ENCODE results near the gene FUCA1. TPM values are rescaled to one million over a fixed set of nuclear protein-coding genes. Genes with fewer than 3 reads are reported as not detected.

FUCA1 gene
- total and polyA plus RNA-seq, 2 of the 4 experiments (the other 2 are of a cell fraction), result 2.9 to 3.5 TPM

- peaks cover 12% of the 10 kb centered on the region; the same call in 1 of the 2 replicates for H3K9me1 ChIP-seq (ENCODE audit: insufficient read depth, low read length)
- no CpG with 5 or more reads among the region's 5 CpGs for WGBS, 2 experiments (ENCODE audit: extremely low coverage in 2 of 2, insufficient read length in 1 of 2)
- no peak overlapping the region for H4K8ac ChIP-seq (ENCODE audit: low read depth in 2 of 2, low read length in 2 of 2)
- peaks cover 24% of the 10 kb centered on the region for H3K36me3 ChIP-seq (ENCODE audit: control insufficient read depth, insufficient read depth, low read length)
- H3K4me1 ChIP-seq (ENCODE audit: control insufficient read depth, insufficient read depth, low read length), result peaks cover 7% of the 10 kb centered on the region; the same call in 1 of the 2 replicates
- H3K27ac ChIP-seq (ENCODE audit: insufficient read depth, low read length), result no peak overlapping the region
- H3K4me3 ChIP-seq (ENCODE audit: insufficient read depth, low read depth, low read length), result no peak overlapping the region
- no peaks in the 10 kb centered on the region for H3K27me3 ChIP-seq (ENCODE audit: control insufficient read depth, insufficient read depth, low read length)
- H2AFZ ChIP-seq (replicated peaks; ENCODE audit: low read length, poor library complexity), result no peak overlapping the region
- H2AK5ac ChIP-seq (ENCODE audit: low read depth, low read length), result no peak overlapping the region
- no peaks in the 10 kb centered on the region for H3K9me3 ChIP-seq (ENCODE audit: control insufficient read depth, insufficient read depth, low read length)
- no peak overlapping the region for H2BK120ac ChIP-seq (ENCODE audit: low read depth, low read length)
- in situ Hi-C loops (cut with MboI; ENCODE audit: low sequenced_read_pairs) (no loop called here), intact Hi-C loops (cut with micrococcal nuclease) (no loop called here), dilution Hi-C loops (cut with HindIII; ENCODE audit: low sequenced_read_pairs, unreplicated experiment) (no loop called here)
- no peak overlapping the region for H2BK20ac ChIP-seq (ENCODE audit: low read depth, low read length)
- no peak for ATAC-seq (ENCODE audit: low read depth)
- peaks cover 17 to 20% of the 10 kb centered on the region in 2 experiments for H3K79me1 ChIP-seq (ENCODE audit: low read depth in 1 of 2, low read length in 2 of 2)
- no peak overlapping the region for H3K18ac ChIP-seq (ENCODE audit: low read depth, low read length)
- ChIA-PET POLR2A (ENCODE audit: unreplicated experiment) (no interaction called here), CTCF (no interaction called here)
- H3K9ac ChIP-seq (ENCODE audit: low read depth, low read length), result no peak overlapping the region
- no peak overlapping the region for H3K56ac ChIP-seq (ENCODE audit: extremely low read depth, insufficient read depth, low read length)
- TF ChIP-seq CHD1 (IDR thresholded peaks at IDR 0.05; ENCODE audit: low read depth, low read length) (no peak), CTCF (conservative IDR thresholded peaks at IDR 0.05; ENCODE audit: low read depth, low read length) (no peak), NFE2L2 (IDR thresholded peaks at IDR 0.05; ENCODE audit: low read depth, low read length) (no peak), MAZ (IDR thresholded peaks at IDR 0.05; ENCODE audit: borderline replicate concordance, low read depth, low read length) (no peak), ELK1 (IDR thresholded peaks at IDR 0.05; ENCODE audit: borderline replicate concordance, low read depth, low read length) (no peak), RAD21 (IDR thresholded peaks at IDR 0.05; ENCODE audit: low read length) (no peak), CEBPB (IDR thresholded peaks at IDR 0.05; ENCODE audit: low read depth, low read length) (no peak), RCOR1 (IDR thresholded peaks at IDR 0.05; ENCODE audit: insufficient replicate concordance, low read length) (no peak), BHLHE40 (IDR thresholded peaks at IDR 0.05; ENCODE audit: low read depth, low read length) (no peak), POLR2A (IDR thresholded peaks at IDR 0.05; ENCODE audit: low read depth, low read length) (no peak), USF2 (IDR thresholded peaks at IDR 0.05; ENCODE audit: low read depth, low read length) (no peak), FOS (IDR thresholded peaks at IDR 0.05; ENCODE audit: low read depth, low read length) (no peak), RFX5 (IDR thresholded peaks at IDR 0.05; ENCODE audit: low read depth, low read length) (no peak), SMC3 (IDR thresholded peaks at IDR 0.05; ENCODE audit: low read depth, low read length) (no peak), MXI1 (IDR thresholded peaks at IDR 0.05; ENCODE audit: borderline replicate concordance, low read depth, low read length) (no peak), MAFK (IDR thresholded peaks at IDR 0.05; ENCODE audit: low read depth, low read length) (no peak)
- H3K14ac ChIP-seq (replicated peaks; ENCODE audit: low read depth, low read length), result no peak overlapping the region
- H4K5ac ChIP-seq (ENCODE audit: low read depth, low read length), result no peak overlapping the region
- no peak for DNase-seq
- H2AK9ac ChIP-seq (replicated peaks; ENCODE audit: low read depth, low read length, poor library complexity), result no peak overlapping the region
- no peak overlapping the region for H3K4ac ChIP-seq (ENCODE audit: low read depth, low read length)
- no peak overlapping the region for H3K4me2 ChIP-seq (ENCODE audit: low read depth, low read length)
- no peaks in the 10 kb centered on the region for H4K20me1 ChIP-seq (ENCODE audit: insufficient read depth, low read length)
- H3K23ac ChIP-seq (ENCODE audit: low read depth, low read length), result no peak overlapping the region
- BruUV-seq (replicated peaks), result no TSS peak
- no peak overlapping the region for H2BK15ac ChIP-seq (ENCODE audit: low read depth, low read length)
- no peak overlapping the region for H4K91ac ChIP-seq (ENCODE audit: insufficient read depth, low read depth, low read length)
- no peak overlapping the region for H2BK5ac ChIP-seq (ENCODE audit: low read depth, low read length, poor library complexity, severe bottlenecking)
Measured at GRCh38 chr1:23803674-23804073, 64.4 kb downstream of the FUCA1 start.
